GM12878 (cell line): Measurements from ENCODE around the gene TSC22D4. TPM values are rescaled to one million over a fixed set of nuclear protein-coding genes. Genes with fewer than 3 reads are reported as not detected.

Experiments
- ATAC-seq: fragments of 200-7000 bp; cut with Tn5 transposase; 3 replicates; pipeline ENCODE4 v1.9.1; 2020; ENCODE audit warnings: mild to moderate bottlenecking, moderate library complexity
- BruUV-seq: library from RNA; stranded (reverse); fragments of 400-500 nt; replicated peaks from 2 replicates; lab custom pipeline; 2021; lab: Mats Ljungman, UMichigan
- CTCF ChIA-PET: fragments of 300-600 bp; sonication (Branson Sonifier 250); formaldehyde crosslinking; extraction: SDS; loops from one replicate; lab custom pipeline; 2021; ENCODE audit warnings: inconsistent platforms; lab: Yijun Ruan, JAX
- POLR2A ChIA-PET: fragments of 350-600 bp; formaldehyde crosslinking; extraction: SDS; loops from one replicate; lab custom pipeline; 2021; ENCODE audit warnings: inconsistent platforms; lab: Charles Lee
- RAD21 ChIA-PET: fragments of 300-600 bp; sonication (Branson Sonifier 250); formaldehyde crosslinking; loops from one replicate; lab custom pipeline; 2023; ENCODE audit warnings: antibody characterized with exemption; ENCODE audit not compliant: unreplicated experiment; lab: Charles Lee
- SMC1A ChIA-PET: fragments of 300-600 bp; sonication (Branson Sonifier 250); formaldehyde crosslinking; loops from one replicate; lab custom pipeline; 2023; ENCODE audit not compliant: unreplicated experiment, uncharacterized antibody; lab: Charles Lee
- DNase-seq: peaks from one replicate; pipeline ENCODE4 v3.0.0-alpha.2; 2011; ENCODE audit warnings: low read depth, low spot score
- FAIRE-seq: peaks from 3 replicates; lab custom pipeline; 2011; peaks lifted over from hg19 to GRCh38; lab: Jason Lieb, UNC
- H2AFZ ChIP-seq: 2 replicates; pipeline ENCODE4 v1.6.0; 2011; ENCODE audit warnings: low read depth, low read length, control low read depth; ENCODE audit not compliant: control insufficient read depth
- H3K27ac ChIP-seq: 2 replicates; pipeline ENCODE4 v1.5.1; 2011; ENCODE audit warnings: control low read depth; ENCODE audit not compliant: control insufficient read depth, insufficient read depth
- H3K27me3 ChIP-seq, 2 experiments: replicated peaks in 1 of 2; 2 replicates each; pipeline versions ENCODE4 v1.6.0 to v1.6.1; 2011; ENCODE audit warnings: low read length in 1 of 2; ENCODE audit not compliant: control insufficient read depth in 2 of 2, insufficient read depth in 2 of 2
- H3K36me3 ChIP-seq, 2 experiments: 2 replicates each; pipeline ENCODE4 v1.5.1; 2011; ENCODE audit warnings: low read length in 1 of 2; ENCODE audit not compliant: control insufficient read depth in 2 of 2, insufficient read depth in 2 of 2
- H3K4me1 ChIP-seq: 2 replicates; pipeline ENCODE4 v1.6.1; 2011; ENCODE audit warnings: mild to moderate bottlenecking, low read length, moderate library complexity, mixed read lengths; ENCODE audit not compliant: control insufficient read depth, insufficient read depth
- H3K4me2 ChIP-seq: 2 replicates; pipeline ENCODE4 v1.6.0; 2011; ENCODE audit warnings: control low read depth; ENCODE audit not compliant: control insufficient read depth, insufficient read depth
- H3K4me3 ChIP-seq: fragments of 200-600 bp; sonication (generic); 2 replicates; pipeline ENCODE4 v1.5.1; 2016
- H3K79me2 ChIP-seq: 2 replicates; pipeline ENCODE4 v1.6.0; 2011; ENCODE audit warnings: low read length; ENCODE audit not compliant: control insufficient read depth, insufficient read depth
- H3K9ac ChIP-seq: 2 replicates; pipeline ENCODE4 v1.8.0; 2011; ENCODE audit warnings: low read length, control low read depth, mixed read lengths; ENCODE audit not compliant: control insufficient read depth, insufficient read depth
- H3K9me3 ChIP-seq: replicated peaks from 3 replicates; pipeline ENCODE4 v1.5.1; 2011; ENCODE audit warnings: mild to moderate bottlenecking, low read length; ENCODE audit not compliant: control insufficient read depth, insufficient read depth
- H4K20me1 ChIP-seq: 2 replicates; pipeline ENCODE4 v1.6.0; 2011; ENCODE audit not compliant: control insufficient read depth, insufficient read depth
- EGR1 ChIP-seq, 2 experiments: IDR thresholded peaks; 1 replicate in 1 of 2; 2 replicates in 1 of 2; pipeline ENCODE4 v1.6.1; 2011 to 2012; ENCODE audit warnings: low read depth in 2 of 2, low read length in 2 of 2, borderline replicate concordance in 1 of 2, mild to moderate bottlenecking in 1 of 2, moderate library complexity in 1 of 2
- HSF1 ChIP-seq: fragments of 150-350 bp; IDR thresholded peaks from 2 replicates; pipeline ENCODE4 v1.6.1; 2014; ENCODE audit warnings: mild to moderate bottlenecking, low read depth, low read length
- MEF2B ChIP-seq: fragments of 450-650 bp; IDR thresholded peaks from 2 replicates; pipeline ENCODE4 v1.6.1; 2018; ENCODE audit warnings: mild to moderate bottlenecking, moderate library complexity; ENCODE audit not compliant: partially characterized antibody, poor library complexity, severe bottlenecking
- PML ChIP-seq: IDR thresholded peaks from 2 replicates; pipeline ENCODE4 v1.6.1; 2012; ENCODE audit warnings: low read length, inconsistent platforms
- POLR2AphosphoS5 ChIP-seq: IDR thresholded peaks from 2 replicates; pipeline ENCODE4 v1.6.1; 2011; ENCODE audit warnings: mild to moderate bottlenecking, low read length, inconsistent platforms
- RELB ChIP-seq: fragments of 450-650 bp; IDR thresholded peaks from 2 replicates; pipeline ENCODE4 v1.6.1; 2017; ENCODE audit warnings: low read depth, mild to moderate bottlenecking, moderate library complexity
- RUNX3 ChIP-seq: IDR thresholded peaks from 2 replicates; pipeline ENCODE4 v1.6.1; 2012; ENCODE audit warnings: low read length, inconsistent platforms
- SPI1 ChIP-seq: IDR thresholded peaks from 2 replicates; pipeline ENCODE4 v1.6.1; 2011; ENCODE audit warnings: low read depth, mild to moderate bottlenecking, low read length, moderate library complexity, borderline replicate concordance; ENCODE audit not compliant: insufficient read depth
- ZNF384 ChIP-seq: IDR thresholded peaks from 2 replicates; pipeline ENCODE4 v1.6.1; 2012; ENCODE audit warnings: low read depth, mild to moderate bottlenecking, low read length, improper control_type of control experiment, borderline replicate concordance
- WGBS: methylation state at CpG from one replicate; pipeline ENCODE4 v1.1.6; 2016; ENCODE audit warnings: low lambda C conversion rate; ENCODE audit not compliant: insufficient replicate concordance, insufficient coverage; ENCODE audit errors: missing lambda C conversion rate; 5-methylcytosine and 5-hydroxymethylcytosine counted together
- in situ Hi-C: fragments of 300-500 bp; cut with MboI; formaldehyde crosslinking; loops from 9 replicates; pipeline ENCODE4 v1.14.3; 2018; ENCODE audit warnings: mixed read lengths
- intact Hi-C: fragments of 100-400 bp; cut with micrococcal nuclease; formaldehyde crosslinking; loops from one replicate; pipeline ENCODE4 v1.14.2; 2022; ENCODE audit not compliant: unreplicated experiment
- polyA plus RNA-seq, 11 experiments: library from polyadenylated mRNA; depleted of rRNA in 4 of 11; unstranded in 6 of 11; stranded (reverse) in 5 of 11; fragments of >200 nt; fragmentation: Nextera tagmentation in 4 of 11; fragmentation: Illumina TruSeq in 1 of 11; extraction: Ambion mirVana in 4 of 11; extraction: Trizol in 1 of 11; gene quantifications; 1 replicate in 1 of 11; 2 replicates in 10 of 11; pipeline versions ENCODE4 v1.2.1 to v1.2.3, GENCODE V29; 2011 to 2016; ENCODE audit warnings: inconsistent platforms in 2 of 11, missing spikeins in 2 of 11, low read depth in 1 of 11
- total RNA-seq, 4 experiments: library from RNA; depleted of rRNA in 3 of 4; stranded (reverse); fragments of >200 nt in 3 of 4; fragmentation: Illumina TruSeq in 1 of 4; extraction: Trizol in 1 of 4; gene quantifications; 2 replicates each; pipeline versions ENCODE4 v1.2.1 to v1.2.3, GENCODE V29; 2013 to 2021

TSC22D4 gene
- total and polyA plus RNA-seq, 10 of the 15 experiments (the other 5 are each of a cell fraction or from before 2014, with no cell fraction given), result 0.50 to 65.7 (median 24.4) TPM

- Histone ChIP-seq H4K20me1 (no peaks in the 10 kb centered on the region), H3K9ac (no peak overlapping the region), H3K4me3 (no peak overlapping the region), H2AFZ (no peak overlapping the region), H3K4me1 (peaks cover 19% of the 10 kb centered on the region), H3K4me2 (no peak overlapping the region), H3K79me2 (no peaks in the 10 kb centered on the region), H3K27ac (peak overlapping the region; percentile 35; the same call in 1 of the 2 replicates), H3K36me3 (no peaks in the 10 kb centered on the region), H3K9me3 (no peaks in the 10 kb centered on the region), H3K27me3 (no peaks in the 10 kb centered on the region)
- ATAC-seq (no peak; the same call in 2 of the 3 replicates), DNase-seq (no peak), FAIRE-seq (no peak)
- intact Hi-C loops, result no loop called here
- WGBS, result 0% methylated on average over 1 of the region's 1 CpG
- POLR2A ChIA-PET, result interaction anchor here (1.2 to 2.3 kb wide), 3 partner anchors 9 to 44 kb away, joined by 3 to 10 read pairs (median 7); partner anchors contain the start of gene ZCWPW1
- SMC1A ChIA-PET, result interaction anchor here (0.9 to 2.9 kb wide), 5 partner anchors 9 to 45 kb away, joined by 3 to 10 read pairs (median 4); partner anchors contain the start of genes MEPCE and ZCWPW1
- RAD21 ChIA-PET, result interaction anchor here (0.6 to 2.9 kb wide), 6 partner anchors 9 to 45 kb away, joined by 3 to 10 read pairs (median 4); partner anchors contain the start of genes MEPCE and ZCWPW1
- no TSS peak for BruUV-seq
- CTCF ChIA-PET, result interaction anchor here (1.0 to 2.5 kb wide), 5 partner anchors 9 to 288 kb away, joined by 3 to 18 read pairs (median 4); no protein-coding TSS in a partner anchor
- TF ChIP-seq MEF2B, result peak; percentile 92
- no peak for TF ChIP-seq RUNX3
- in situ Hi-C loops, result no loop called here
Measured at GRCh38 chr7:100419660-100420226, 59.3 kb downstream of the TSC22D4 start.

- Histone ChIP-seq H3K79me2 (no peaks in the 10 kb centered on the region), H3K9me3 (no peaks in the 10 kb centered on the region), H3K9ac (no peak overlapping the region), H3K4me3 (no peak overlapping the region), H3K27me3 (no peaks in the 10 kb centered on the region), H3K27ac (peak overlapping the region; percentile 35; the same call in 1 of the 2 replicates), H3K4me1 (peaks cover 16% of the 10 kb centered on the region), H3K4me2 (0 out of 2 replicates have a peak overlapping the region, but pooled peaks have one; percentile 11), H4K20me1 (no peaks in the 10 kb centered on the region), H2AFZ (no peak overlapping the region), H3K36me3 (no peaks in the 10 kb centered on the region)
- SMC1A ChIA-PET, result interaction anchor here (1.0 to 2.9 kb wide), 6 partner anchors 11 to 286 kb away, joined by 3 to 10 read pairs (median 4); partner anchors contain the start of gene MEPCE
- RAD21 ChIA-PET, result interaction anchor here (0.9 to 2.9 kb wide), 6 partner anchors 10 to 53 kb away, joined by 3 to 13 read pairs (median 4); partner anchors contain the start of genes MEPCE and ZCWPW1
- FAIRE-seq (no peak), ATAC-seq (peak; percentile 80), DNase-seq (no peak)
- BruUV-seq, result no TSS peak
- intact Hi-C loops, result loop anchor here (1.0 kb wide), 1 partner anchor 31 kb away; no protein-coding TSS in a partner anchor
- POLR2A ChIA-PET, result interaction anchor here (0.5 to 2.3 kb wide), 7 partner anchors 9 to 127 kb away, joined by 3 to 11 read pairs (median 4); partner anchors contain the start of gene ZCWPW1
- in situ Hi-C loops, result no loop called here
- CTCF ChIA-PET, result interaction anchor here (0.5 to 2.5 kb wide), 11 partner anchors 9 to 288 kb away, joined by 3 to 18 read pairs (median 4); partner anchors contain the start of gene ZCWPW1
- 92% methylated on average over 1 of the region's 1 CpG for WGBS
- TF ChIP-seq EGR1 (IDR thresholded peaks at IDR 0.05; ENCODE audit: borderline replicate concordance in 1 of 2, low read depth in 2 of 2, low read length in 2 of 2), result no peak
- TF ChIP-seq POLR2AphosphoS5, result no peak
- TF ChIP-seq SPI1, result peak; percentile 18; the same call in 1 of the 2 replicates
- TF ChIP-seq ZNF384, result 0 out of 2 replicates have a peak, but pooled peaks have one; percentile 20
- TF ChIP-seq RELB, result 0 out of 2 replicates have a peak, but pooled peaks have one; percentile 27
- TF ChIP-seq PML, result no peak
- TF ChIP-seq HSF1, result no peak
Measured at GRCh38 chr7:100418930-100419659, 59.9 kb downstream of the TSC22D4 start.
